ENCODE measurements around the gene CNTN1. TPM values are rescaled to one million over a fixed set of nuclear protein-coding genes. Genes with fewer than 3 reads are reported as not detected.

Gene CNTN1
- total and polyA plus RNA-seq, 2 of the 4 experiments (the other 2 are of a cell fraction) = 0.10 to 0.18 TPM

DNA sequence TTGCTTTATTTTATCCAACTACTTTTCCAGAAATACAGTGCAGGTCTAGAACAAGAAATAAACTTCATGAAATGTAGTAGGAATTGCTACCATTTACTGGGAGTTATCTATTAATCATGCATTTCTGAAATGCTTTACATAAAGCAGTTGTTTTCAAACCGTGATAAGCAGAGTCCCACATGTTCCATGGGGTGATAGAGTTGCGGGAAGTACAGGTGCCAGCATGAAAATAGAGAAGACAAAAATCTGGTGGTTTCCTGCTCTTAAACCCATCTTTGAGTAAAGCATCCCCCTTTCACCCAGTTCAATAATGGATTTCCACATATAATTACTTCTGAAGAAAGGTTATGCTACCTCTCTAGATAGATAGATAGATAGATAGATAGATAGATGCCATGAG, 372.2 kb downstream of the CNTN1 start:
- no peak overlapping the region for H4K8ac ChIP-seq (ENCODE audit: low read depth in 2 of 2, low read length in 2 of 2)
- H3K4me3 ChIP-seq (ENCODE audit: insufficient read depth, low read depth, low read length) = no peak overlapping the region
- H2AK9ac ChIP-seq (replicated peaks; ENCODE audit: low read depth, low read length, poor library complexity) = no peak overlapping the region
- ChIA-PET POLR2A (ENCODE audit: unreplicated experiment) (no interaction called here), CTCF (no interaction called here)
- DNase-seq = no peak
- no peak overlapping the region for H3K23ac ChIP-seq (ENCODE audit: low read depth, low read length)
- no peak overlapping the region for H3K56ac ChIP-seq (ENCODE audit: extremely low read depth, insufficient read depth, low read length)
- ATAC-seq (ENCODE audit: low read depth) = no peak
- H3K27ac ChIP-seq (ENCODE audit: insufficient read depth, low read length) = no peak overlapping the region
- no peak overlapping the region for H2AK5ac ChIP-seq (ENCODE audit: low read depth, low read length)
- H2BK120ac ChIP-seq (ENCODE audit: low read depth, low read length) = no peak overlapping the region
- in situ Hi-C loops (cut with MboI; ENCODE audit: low sequenced_read_pairs) (no loop called here), dilution Hi-C loops (cut with HindIII; ENCODE audit: low sequenced_read_pairs, unreplicated experiment) (no loop called here), intact Hi-C loops (cut with micrococcal nuclease) (no loop called here)
- no peaks in the 10 kb centered on the region for H3K9me1 ChIP-seq (ENCODE audit: insufficient read depth, low read length)
- no peak overlapping the region for H4K5ac ChIP-seq (ENCODE audit: low read depth, low read length)
- TF ChIP-seq POLR2A (IDR thresholded peaks at IDR 0.05; ENCODE audit: low read depth, low read length) (no peak), MAZ (IDR thresholded peaks at IDR 0.05; ENCODE audit: borderline replicate concordance, low read depth, low read length) (no peak), RAD21 (IDR thresholded peaks at IDR 0.05; ENCODE audit: low read length) (no peak), MAFK (IDR thresholded peaks at IDR 0.05; ENCODE audit: low read depth, low read length) (no peak), ELK1 (IDR thresholded peaks at IDR 0.05; ENCODE audit: borderline replicate concordance, low read depth, low read length) (no peak), NFE2L2 (IDR thresholded peaks at IDR 0.05; ENCODE audit: low read depth, low read length) (no peak), RFX5 (IDR thresholded peaks at IDR 0.05; ENCODE audit: low read depth, low read length) (no peak), CHD1 (IDR thresholded peaks at IDR 0.05; ENCODE audit: low read depth, low read length) (no peak), BHLHE40 (IDR thresholded peaks at IDR 0.05; ENCODE audit: low read depth, low read length) (no peak), SMC3 (IDR thresholded peaks at IDR 0.05; ENCODE audit: low read depth, low read length) (no peak)
- TF ChIP-seq, protein P1, sequence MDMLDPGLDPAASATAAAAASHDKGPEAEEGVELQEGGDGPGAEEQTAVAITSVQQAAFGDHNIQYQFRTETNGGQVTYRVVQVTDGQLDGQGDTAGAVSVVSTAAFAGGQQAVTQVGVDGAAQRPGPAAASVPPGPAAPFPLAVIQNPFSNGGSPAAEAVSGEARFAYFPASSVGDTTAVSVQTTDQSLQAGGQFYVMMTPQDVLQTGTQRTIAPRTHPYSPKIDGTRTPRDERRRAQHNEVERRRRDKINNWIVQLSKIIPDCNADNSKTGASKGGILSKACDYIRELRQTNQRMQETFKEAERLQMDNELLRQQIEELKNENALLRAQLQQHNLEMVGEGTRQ (IDR thresholded peaks at IDR 0.05; ENCODE audit: low read depth, low read length) = no peak
- BruUV-seq (replicated peaks) = no TSS peak
- no peak overlapping the region for H2BK15ac ChIP-seq (ENCODE audit: low read depth, low read length)
- no peak overlapping the region for H3K9ac ChIP-seq (ENCODE audit: low read depth, low read length)
- H3K27me3 ChIP-seq (ENCODE audit: control insufficient read depth, insufficient read depth, low read length) = no peaks in the 10 kb centered on the region
- no peak overlapping the region for H2BK5ac ChIP-seq (ENCODE audit: low read depth, low read length, poor library complexity, severe bottlenecking)
- H3K36me3 ChIP-seq (ENCODE audit: control insufficient read depth, insufficient read depth, low read length) = no peaks in the 10 kb centered on the region
- no peak overlapping the region for H3K14ac ChIP-seq (replicated peaks; ENCODE audit: low read depth, low read length)
- H4K20me1 ChIP-seq (ENCODE audit: insufficient read depth, low read length) = no peaks in the 10 kb centered on the region
- WGBS, 2 experiments (ENCODE audit: extremely low coverage in 2 of 2, insufficient read length in 1 of 2) = no CpG with 5 or more reads among the region's 2 CpGs
- H3K4ac ChIP-seq (ENCODE audit: low read depth, low read length) = no peak overlapping the region
- H4K91ac ChIP-seq (ENCODE audit: insufficient read depth, low read depth, low read length) = no peak overlapping the region
- no peaks in the 10 kb centered on the region for H3K79me1 ChIP-seq (ENCODE audit: low read depth in 1 of 2, low read length in 2 of 2)
- no peak overlapping the region for H3K18ac ChIP-seq (ENCODE audit: low read depth, low read length)
- no peaks in the 10 kb centered on the region for H3K9me3 ChIP-seq (ENCODE audit: control insufficient read depth, insufficient read depth, low read length)
- H3K4me1 ChIP-seq (ENCODE audit: control insufficient read depth, insufficient read depth, low read length) = no peaks in the 10 kb centered on the region
- no peak overlapping the region for H2BK20ac ChIP-seq (ENCODE audit: low read depth, low read length)
- H2AFZ ChIP-seq (replicated peaks; ENCODE audit: low read length, poor library complexity) = no peak overlapping the region
- no peak overlapping the region for H3K4me2 ChIP-seq (ENCODE audit: low read depth, low read length)

All from IMR-90 (cell line).